A549 (cell line): Measurements from ENCODE around the gene BRICD5. TPM values are rescaled to one million over a fixed set of nuclear protein-coding genes. Genes with fewer than 3 reads are reported as not detected.

Experiments used
- ATAC-seq, 2 experiments: fragments of 200-7000 bp in 1 of 2; fragments of >200 bp in 1 of 2; cut with Nextera tagmentation in 1 of 2; cut with Tn5 transposase in 1 of 2; 3 replicates each; pipeline versions ENCODE4 v1.8.0 to v1.9.1; 2018 to 2020; ENCODE audit warnings: mild to moderate bottlenecking in 1 of 2, moderate library complexity in 1 of 2
- CTCF ChIA-PET: fragments of 300-600 bp; sonication (Branson Sonifier 250); formaldehyde crosslinking; extraction: SDS; loops from one replicate; lab custom pipeline; 2021; ENCODE audit warnings: antibody characterized with exemption, inconsistent platforms; lab: Yijun Ruan, JAX
- POLR2A ChIA-PET: fragments of 350-600 bp; formaldehyde crosslinking; extraction: SDS; loops from one replicate; lab custom pipeline; 2021; ENCODE audit warnings: antibody characterized with exemption, inconsistent platforms; lab: Yijun Ruan, JAX
- DNase-seq, 2 experiments: peaks; one replicate each; pipeline versions ENCODE4 v3.0.0 to v3.0.0-alpha.2; 2011 to 2016; ENCODE audit warnings: low read depth in 1 of 2, low spot score in 1 of 2
- FAIRE-seq: peaks from 2 replicates; lab custom pipeline; 2011; peaks lifted over from hg19 to GRCh38; lab: Jason Lieb, UNC
- H3K27ac ChIP-seq, 2 experiments: fragments of >200 bp; sonication (Bioruptor Twin); formaldehyde crosslinking; 3 replicates each; pipeline ENCODE4 v1.5.1; 2016 to 2017
- H3K4me1 ChIP-seq: fragments of >200 bp; sonication (Bioruptor Twin); formaldehyde crosslinking; 3 replicates; pipeline ENCODE4 v1.6.1; 2016
- H3K4me2 ChIP-seq: fragments of >200 bp; sonication (Bioruptor Twin); formaldehyde crosslinking; 3 replicates; pipeline ENCODE4 v1.6.1; 2016
- H3K4me3 ChIP-seq: fragments of >200 bp; sonication (Bioruptor Twin); formaldehyde crosslinking; 3 replicates; pipeline ENCODE4 v1.5.1; 2016
- H3K9me3 ChIP-seq: fragments of >200 bp; sonication (Bioruptor Twin); formaldehyde crosslinking; 3 replicates; pipeline ENCODE4 v1.6.1; 2016
- CBX2 ChIP-seq: fragments of 200-600 bp; sonication (generic); IDR thresholded peaks from 2 replicates; pipeline ENCODE4 v1.6.1; 2016; ENCODE audit warnings: low read depth, mild to moderate bottlenecking, borderline replicate concordance
- CEBPB ChIP-seq, 2 experiments: fragments of >200 bp in 1 of 2; sonication (Bioruptor Twin) in 1 of 2; formaldehyde crosslinking in 1 of 2; IDR thresholded peaks; 2 replicates each; pipeline ENCODE4 v1.6.1; 2012 to 2016
- EHF ChIP-seq: fragments of 250-450 bp; sonication (Bioruptor Pico); IDR thresholded peaks from 2 replicates; pipeline ENCODE4 v1.5.0; 2020; ENCODE audit warnings: mild to moderate bottlenecking
- ESRRA ChIP-seq: fragments of 150-350 bp; IDR thresholded peaks from 2 replicates; pipeline ENCODE4 v1.6.1; 2014; ENCODE audit warnings: mild to moderate bottlenecking, low read length, borderline replicate concordance
- FOSB ChIP-seq: fragments of 250-450 bp; sonication (Bioruptor Pico); IDR thresholded peaks from 2 replicates; pipeline ENCODE4 v1.5.0; 2020; ENCODE audit warnings: mild to moderate bottlenecking, moderate library complexity
- FOXS1 ChIP-seq: fragments of 250-450 bp; sonication (Bioruptor Pico); IDR thresholded peaks from 2 replicates; pipeline ENCODE4 v1.5.0; 2020; ENCODE audit warnings: mild to moderate bottlenecking, moderate library complexity
- GATA3 ChIP-seq: IDR thresholded peaks from 2 replicates; pipeline ENCODE4 v1.6.1; 2012; ENCODE audit warnings: borderline replicate concordance
- HDAC2 ChIP-seq: fragments of 200-600 bp; sonication (generic); IDR thresholded peaks from 2 replicates; pipeline ENCODE4 v1.6.1; 2016
- HEYL ChIP-seq: fragments of 250-450 bp; sonication (Bioruptor Pico); IDR thresholded peaks from 2 replicates; pipeline ENCODE4 v1.8.0; 2021; ENCODE audit warnings: mild to moderate bottlenecking, moderate library complexity
- HOXA7 ChIP-seq: fragments of 250-450 bp; sonication (Bioruptor Pico); IDR thresholded peaks from 2 replicates; pipeline ENCODE4 v1.5.0; 2020; ENCODE audit warnings: mild to moderate bottlenecking, moderate library complexity
- HOXB5 ChIP-seq: fragments of 250-450 bp; sonication (Bioruptor Pico); IDR thresholded peaks from 2 replicates; pipeline ENCODE4 v1.5.0; 2020; ENCODE audit warnings: mild to moderate bottlenecking, moderate library complexity
- KDM1A ChIP-seq: fragments of 200-600 bp; sonication (generic); IDR thresholded peaks from 2 replicates; pipeline ENCODE4 v1.6.1; 2016; ENCODE audit warnings: low read depth, mild to moderate bottlenecking
- MYC ChIP-seq: IDR thresholded peaks from 2 replicates; pipeline ENCODE4 v1.6.1; 2012; ENCODE audit warnings: mild to moderate bottlenecking, inconsistent platforms, low read length, improper control_type of control experiment, borderline replicate concordance
- NFE2L2 ChIP-seq: fragments of 150-350 bp; conservative IDR thresholded peaks from 2 replicates; pipeline ENCODE4 v1.6.1; 2014; ENCODE audit warnings: low read length
- NPAS2 ChIP-seq: fragments of 250-450 bp; sonication (Bioruptor Pico); IDR thresholded peaks from 2 replicates; pipeline ENCODE4 v1.8.0; 2022; ENCODE audit warnings: mild to moderate bottlenecking, moderate library complexity, borderline replicate concordance
- RAD21 ChIP-seq, 2 experiments: fragments of >200 bp in 1 of 2; sonication (Bioruptor Twin) in 1 of 2; formaldehyde crosslinking in 1 of 2; IDR thresholded peaks in 1 of 2; conservative IDR thresholded peaks in 1 of 2; 2 replicates in 1 of 2; 3 replicates in 1 of 2; pipeline ENCODE4 v1.6.1; 2012 to 2018; ENCODE audit warnings: inconsistent platforms in 1 of 2
- RARB ChIP-seq: fragments of 250-450 bp; sonication (Bioruptor Pico); IDR thresholded peaks from 2 replicates; pipeline ENCODE4 v1.8.0; 2021; ENCODE audit warnings: mild to moderate bottlenecking, moderate library complexity
- RNF2 ChIP-seq: fragments of 200-600 bp; sonication (generic); IDR thresholded peaks from 2 replicates; pipeline ENCODE4 v1.6.1; 2016; ENCODE audit warnings: low read depth, mild to moderate bottlenecking, antibody characterized with exemption, moderate library complexity, borderline replicate concordance
- SMC3 ChIP-seq: fragments of >200 bp; sonication (Bioruptor Twin); formaldehyde crosslinking; IDR thresholded peaks from 3 replicates; pipeline ENCODE4 v1.6.1; 2018; ENCODE audit warnings: inconsistent platforms
- WGBS: methylation state at CpG from one replicate; pipeline ENCODE4 v1.1.6; 2017; ENCODE audit errors: missing lambda C conversion rate; 5-methylcytosine and 5-hydroxymethylcytosine counted together
- polyA plus RNA-seq, 4 experiments: library from polyadenylated mRNA; depleted of rRNA in 3 of 4; stranded (reverse); fragments of >200 nt; fragmentation: RNase III in 1 of 4; extraction: RNeasy Plus Mini Kit Qiagen cat#74134 plus additional on column Dnase treatment in 1 of 4; gene quantifications; 2 replicates in 3 of 4; 3 replicates in 1 of 4; pipeline ENCODE4 v1.2.3, GENCODE V29; 2011 to 2017
- TF ChIP-seq, protein P1 (sequence below): fragments of 200-600 bp; sonication (generic); IDR thresholded peaks from 2 replicates; pipeline ENCODE4 v1.6.1; 2016; ENCODE audit warnings: antibody characterized with exemption, mild to moderate bottlenecking, moderate library complexity
- TF ChIP-seq, protein P2 (sequence below): fragments of >200 bp; sonication (Bioruptor Twin); formaldehyde crosslinking; IDR thresholded peaks from 3 replicates; pipeline ENCODE4 v1.5.1; 2016
- TF ChIP-seq, protein P3 (sequence below): fragments of >200 bp; sonication (Bioruptor Twin); formaldehyde crosslinking; IDR thresholded peaks from 3 replicates; pipeline ENCODE4 v1.6.1; 2016
- TF ChIP-seq, protein P4 (sequence below): fragments of >200 bp; sonication (Bioruptor Twin); formaldehyde crosslinking; IDR thresholded peaks from 2 replicates; pipeline ENCODE4 v1.6.1; 2016

Gene BRICD5
- polyA plus RNA-seq, 2 of the 4 experiments (the other 2 are of a cell fraction): 2.0 to 9.1 TPM

DNA sequence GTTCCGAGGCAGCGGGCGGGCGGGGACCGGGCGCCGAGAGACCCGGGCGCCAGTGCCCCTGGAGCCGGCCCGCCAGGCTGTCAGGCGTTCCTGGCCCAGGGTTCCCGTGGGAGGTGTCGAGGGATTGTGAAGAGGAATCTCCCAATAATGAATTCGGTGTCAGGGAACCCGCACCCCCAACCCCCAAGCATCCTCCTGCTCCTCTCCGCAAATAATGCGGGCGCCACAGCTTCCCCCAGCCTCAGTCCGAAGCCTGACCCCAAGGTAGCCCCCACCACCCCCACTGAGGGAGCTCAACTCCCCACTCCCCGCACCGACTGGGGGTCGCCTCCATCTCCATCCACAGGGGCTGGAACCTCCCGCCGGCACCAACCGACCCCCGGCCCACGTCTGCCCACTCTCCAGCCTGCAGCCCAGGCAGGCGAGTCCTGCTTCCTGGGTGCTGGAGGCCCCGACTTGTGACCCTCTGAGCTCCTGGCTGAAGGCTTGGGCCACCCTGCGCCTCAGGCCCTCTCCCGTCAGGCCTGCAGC, 13.6 kb downstream of the BRICD5 start:
- Histone ChIP-seq H3K9me3 (no peaks in the 10 kb centered on the region), H3K27ac (peak overlapping the region; percentile 54 to 86; a peak in 4 of 6 replicates), H3K4me3 (peak overlapping the region; percentile 58), H3K4me2 (peak overlapping the region; percentile 97), H3K4me1 (peaks cover 18% of the 10 kb centered on the region)
- DNase-seq (no peak), FAIRE-seq (no peak), ATAC-seq (no peak)
- ChIA-PET POLR2A (interaction anchor here (1.5 kb wide), 1 partner anchor 42 kb away, joined by 3 read pairs; the partner anchor contains the start of gene TRAF7), CTCF (interaction anchor here (0.5 to 5.0 kb wide), 3 partner anchors 20 to 217 kb away, joined by 3 to 33 read pairs (median 4); partner anchors contain the start of gene ECI1)
- 77% methylated on average over 16 of the region's 32 CpGs for WGBS
- no peak for TF ChIP-seq HEYL (CRISPR knock-in tag)
- TF ChIP-seq, protein P1, sequence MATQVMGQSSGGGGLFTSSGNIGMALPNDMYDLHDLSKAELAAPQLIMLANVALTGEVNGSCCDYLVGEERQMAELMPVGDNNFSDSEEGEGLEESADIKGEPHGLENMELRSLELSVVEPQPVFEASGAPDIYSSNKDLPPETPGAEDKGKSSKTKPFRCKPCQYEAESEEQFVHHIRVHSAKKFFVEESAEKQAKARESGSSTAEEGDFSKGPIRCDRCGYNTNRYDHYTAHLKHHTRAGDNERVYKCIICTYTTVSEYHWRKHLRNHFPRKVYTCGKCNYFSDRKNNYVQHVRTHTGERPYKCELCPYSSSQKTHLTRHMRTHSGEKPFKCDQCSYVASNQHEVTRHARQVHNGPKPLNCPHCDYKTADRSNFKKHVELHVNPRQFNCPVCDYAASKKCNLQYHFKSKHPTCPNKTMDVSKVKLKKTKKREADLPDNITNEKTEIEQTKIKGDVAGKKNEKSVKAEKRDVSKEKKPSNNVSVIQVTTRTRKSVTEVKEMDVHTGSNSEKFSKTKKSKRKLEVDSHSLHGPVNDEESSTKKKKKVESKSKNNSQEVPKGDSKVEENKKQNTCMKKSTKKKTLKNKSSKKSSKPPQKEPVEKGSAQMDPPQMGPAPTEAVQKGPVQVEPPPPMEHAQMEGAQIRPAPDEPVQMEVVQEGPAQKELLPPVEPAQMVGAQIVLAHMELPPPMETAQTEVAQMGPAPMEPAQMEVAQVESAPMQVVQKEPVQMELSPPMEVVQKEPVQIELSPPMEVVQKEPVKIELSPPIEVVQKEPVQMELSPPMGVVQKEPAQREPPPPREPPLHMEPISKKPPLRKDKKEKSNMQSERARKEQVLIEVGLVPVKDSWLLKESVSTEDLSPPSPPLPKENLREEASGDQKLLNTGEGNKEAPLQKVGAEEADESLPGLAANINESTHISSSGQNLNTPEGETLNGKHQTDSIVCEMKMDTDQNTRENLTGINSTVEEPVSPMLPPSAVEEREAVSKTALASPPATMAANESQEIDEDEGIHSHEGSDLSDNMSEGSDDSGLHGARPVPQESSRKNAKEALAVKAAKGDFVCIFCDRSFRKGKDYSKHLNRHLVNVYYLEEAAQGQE: no peak

DNA sequence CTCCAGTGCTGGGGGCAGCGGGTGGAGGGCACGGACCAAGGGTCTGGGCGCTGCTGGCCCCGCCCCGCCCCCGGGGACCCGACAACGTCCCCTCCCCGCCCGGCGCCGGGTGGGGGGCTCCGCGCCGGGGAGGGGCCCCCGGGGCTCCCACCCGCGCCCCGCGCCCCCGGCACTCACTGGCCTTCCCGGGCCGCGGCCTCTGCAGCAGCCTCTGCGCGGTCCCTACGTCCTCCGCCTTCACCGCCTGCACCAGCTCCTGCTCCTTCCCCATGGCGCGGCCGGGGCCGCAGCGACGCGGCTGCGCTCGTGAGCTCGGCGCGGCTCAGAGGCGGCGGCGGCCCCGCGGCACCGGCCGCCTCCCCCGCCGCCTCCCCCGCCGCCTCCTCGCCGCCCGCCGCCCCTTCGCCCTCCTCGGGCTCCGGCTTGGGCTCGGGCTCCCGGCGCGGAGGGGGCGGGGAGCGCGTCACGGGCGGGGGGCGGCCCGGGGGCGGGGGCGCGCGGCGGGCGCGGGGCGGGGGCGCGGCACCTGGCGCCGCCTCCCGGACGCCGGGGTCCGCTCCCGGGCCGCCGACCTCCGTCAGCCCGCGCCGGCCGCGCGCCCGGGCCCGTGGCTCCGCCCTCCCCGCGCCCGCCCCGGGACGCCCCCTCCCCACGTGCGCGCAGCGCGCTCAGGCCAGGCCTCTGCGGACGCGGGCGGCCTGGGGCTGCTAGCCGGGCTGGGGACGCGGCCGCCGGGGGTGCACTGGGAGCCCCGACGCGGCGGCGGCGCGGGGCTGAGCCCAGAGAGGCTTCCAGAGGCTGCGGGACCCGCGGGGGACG, 14.3 kb downstream of the BRICD5 start, which contains the start of gene CASKIN1:
Gene CASKIN1 (minus strand): TSS at position 444 of the 819 bp plus-strand sequence. CDS start 173 bp downstream, at position 271.
- CTCF ChIA-PET: interaction anchor here (0.5 to 5.0 kb wide), 8 partner anchors 11 to 304 kb away, joined by 3 to 33 read pairs (median 14); partner anchors contain the start of genes BRICD5 and ECI1

DNA sequence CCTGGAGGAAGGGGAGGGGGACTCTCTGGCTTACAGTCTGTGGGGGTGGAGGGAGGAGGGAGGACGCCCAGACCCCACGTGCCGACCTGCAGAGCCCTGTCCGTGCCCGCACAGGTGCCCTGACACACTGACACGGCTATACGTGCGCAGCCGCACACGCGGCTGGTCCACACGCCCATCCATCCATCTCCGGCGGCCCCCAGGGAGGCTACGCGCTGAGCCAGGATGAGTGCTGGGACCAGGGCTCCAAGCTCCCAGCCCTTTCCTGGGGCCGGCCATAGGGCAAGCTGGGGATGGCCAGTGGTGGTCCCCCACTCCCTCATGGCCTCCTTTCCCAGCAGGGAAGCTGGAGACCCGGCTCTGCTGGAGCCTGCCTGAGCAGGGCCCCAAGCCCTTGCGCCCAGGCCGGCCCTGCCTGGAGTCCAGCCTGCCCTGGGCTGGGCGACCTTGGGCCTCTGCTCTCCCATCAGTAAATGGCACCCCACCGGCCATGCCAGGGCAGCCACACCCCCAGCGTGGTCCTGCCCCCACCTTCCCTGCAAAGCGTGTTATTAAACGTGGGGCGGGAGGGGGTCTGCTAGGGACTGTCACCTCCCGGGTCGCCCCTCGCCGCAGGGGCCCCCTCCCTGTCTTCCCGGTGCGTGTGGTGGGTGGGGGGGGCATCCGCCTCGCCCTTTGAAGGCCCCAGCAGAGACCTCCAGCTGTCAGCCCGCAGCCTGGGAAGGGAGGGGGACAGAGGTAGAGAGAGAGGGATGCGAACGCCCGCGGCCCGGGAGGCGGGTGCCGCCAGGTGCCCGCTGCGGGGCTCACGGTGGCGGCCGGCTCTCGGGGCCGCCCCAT, 15.1 kb downstream of the BRICD5 start:
- Histone ChIP-seq H3K9me3 (no peaks in the 10 kb centered on the region), H3K4me1 (peaks cover 18% of the 10 kb centered on the region), H3K4me3 (peak overlapping the region; percentile 58), H3K4me2 (peak overlapping the region; percentile 97), H3K27ac (peak overlapping the region; percentile 56 to 86; a peak in 5 of 6 replicates)
- ATAC-seq: peak; percentile 26 to 60
- CTCF ChIA-PET: interaction anchor here (0.7 to 5.0 kb wide), 25 partner anchors 9 to 305 kb away, joined by 3 to 33 read pairs (median 7); partner anchors contain the start of genes BRICD5, ECI1 and MLST8
- WGBS: 37% methylated on average over 25 of the region's 49 CpGs
- DNase-seq: no peak
- TF ChIP-seq RAD21 (conservative IDR thresholded peaks at IDR 0.05 in 1 of 2, IDR thresholded peaks at IDR 0.05 in 1 of 2) (no peak), CEBPB (IDR thresholded peaks at IDR 0.05) (no peak), RARB (CRISPR knock-in tag) (no peak), CBX2 (no peak), HOXB5 (CRISPR knock-in tag) (no peak), NPAS2 (CRISPR knock-in tag) (no peak), FOXS1 (CRISPR knock-in tag) (no peak), ESRRA (no peak)
- TF ChIP-seq, protein P2, sequence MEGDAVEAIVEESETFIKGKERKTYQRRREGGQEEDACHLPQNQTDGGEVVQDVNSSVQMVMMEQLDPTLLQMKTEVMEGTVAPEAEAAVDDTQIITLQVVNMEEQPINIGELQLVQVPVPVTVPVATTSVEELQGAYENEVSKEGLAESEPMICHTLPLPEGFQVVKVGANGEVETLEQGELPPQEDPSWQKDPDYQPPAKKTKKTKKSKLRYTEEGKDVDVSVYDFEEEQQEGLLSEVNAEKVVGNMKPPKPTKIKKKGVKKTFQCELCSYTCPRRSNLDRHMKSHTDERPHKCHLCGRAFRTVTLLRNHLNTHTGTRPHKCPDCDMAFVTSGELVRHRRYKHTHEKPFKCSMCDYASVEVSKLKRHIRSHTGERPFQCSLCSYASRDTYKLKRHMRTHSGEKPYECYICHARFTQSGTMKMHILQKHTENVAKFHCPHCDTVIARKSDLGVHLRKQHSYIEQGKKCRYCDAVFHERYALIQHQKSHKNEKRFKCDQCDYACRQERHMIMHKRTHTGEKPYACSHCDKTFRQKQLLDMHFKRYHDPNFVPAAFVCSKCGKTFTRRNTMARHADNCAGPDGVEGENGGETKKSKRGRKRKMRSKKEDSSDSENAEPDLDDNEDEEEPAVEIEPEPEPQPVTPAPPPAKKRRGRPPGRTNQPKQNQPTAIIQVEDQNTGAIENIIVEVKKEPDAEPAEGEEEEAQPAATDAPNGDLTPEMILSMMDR: no peak
- POLR2A ChIA-PET: interaction anchor here (0.6 to 2.0 kb wide), 7 partner anchors 10 to 407 kb away, joined by 3 to 17 read pairs (median 5); partner anchors contain the start of genes ECI1, MLST8, PGP and TRAF7
- no peak for FAIRE-seq

More for the DNA sequence above, 14.3 kb downstream of the BRICD5 start, which contains the start of gene CASKIN1:
- H3K9me3 ChIP-seq: no peaks in the 10 kb centered on the region
- H3K4me1 ChIP-seq: peaks cover 18% of the 10 kb centered on the region
- H3K4me3 ChIP-seq: peak within 1 kb of the TSS; percentile 58
- POLR2A ChIA-PET: interaction anchor here (0.6 to 2.0 kb wide), 3 partner anchors 30 to 41 kb away, joined by 3 to 17 read pairs (median 5); partner anchors contain the start of gene TRAF7
- no peak for TF ChIP-seq FOSB
- no peak for TF ChIP-seq KDM1A
- TF ChIP-seq NFE2L2: no peak
- no peak for TF ChIP-seq MYC
- no peak for TF ChIP-seq CBX2
- TF ChIP-seq SMC3: no peak
- TF ChIP-seq RNF2: no peak
- TF ChIP-seq, protein P3, sequence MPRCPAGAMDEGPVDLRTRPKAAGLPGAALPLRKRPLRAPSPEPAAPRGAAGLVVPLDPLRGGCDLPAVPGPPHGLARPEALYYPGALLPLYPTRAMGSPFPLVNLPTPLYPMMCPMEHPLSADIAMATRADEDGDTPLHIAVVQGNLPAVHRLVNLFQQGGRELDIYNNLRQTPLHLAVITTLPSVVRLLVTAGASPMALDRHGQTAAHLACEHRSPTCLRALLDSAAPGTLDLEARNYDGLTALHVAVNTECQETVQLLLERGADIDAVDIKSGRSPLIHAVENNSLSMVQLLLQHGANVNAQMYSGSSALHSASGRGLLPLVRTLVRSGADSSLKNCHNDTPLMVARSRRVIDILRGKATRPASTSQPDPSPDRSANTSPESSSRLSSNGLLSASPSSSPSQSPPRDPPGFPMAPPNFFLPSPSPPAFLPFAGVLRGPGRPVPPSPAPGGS: no peak
- no peak for TF ChIP-seq HOXA7
- no peak for TF ChIP-seq EHF (CRISPR knock-in tag)
- TF ChIP-seq GATA3: no peak
- TF ChIP-seq, protein P4, sequence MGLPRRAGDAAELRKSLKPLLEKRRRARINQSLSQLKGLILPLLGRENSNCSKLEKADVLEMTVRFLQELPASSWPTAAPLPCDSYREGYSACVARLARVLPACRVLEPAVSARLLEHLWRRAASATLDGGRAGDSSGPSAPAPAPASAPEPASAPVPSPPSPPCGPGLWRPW: no peak
- TF ChIP-seq HDAC2: no peak
- DNase-seq: no peak
- no CpG with 5 or more reads among the region's 129 CpGs for WGBS
- peak within 1 kb of the TSS; percentile 97 for H3K4me2 ChIP-seq
- ATAC-seq: peak in 1 of 2 experiments; percentile 42; a peak in 3 of 6 replicates
- H3K27ac ChIP-seq: peak within 1 kb of the TSS; percentile 56 to 86
- FAIRE-seq: no peak
